Stimulated activated CD8-positive, alpha-beta memory T cell treated with anti-CD3 and anti-CD28 coated beads, Interleukin-2, amount 100 ng/mL, for 48 hours (primary cell): ENCODE measurements around the gene GADD45B.
"Not testable (repeated sequence)": the region's sequence is repeated elsewhere in the genome, so short reads cannot be mapped to it uniquely, and the experiment has no call there.

Experiments
- DNase-seq, 2 donors: peaks; one replicate each; pipeline ENCODE4 v3.0.0-alpha.2; 2020; ENCODE audit warnings: low read depth in 2 of 2

GADD45B gene

GRCh38 chr19:2469102-2469914 is 6.6 kb upstream of the GADD45B start:
- peak in 1 of 2 donors; percentile 52 for DNase-seq

GRCh38 chr19:2469915-2470200 is 6.1 kb upstream of the GADD45B start:
- not testable (repeated sequence) for DNase-seq

DNA sequence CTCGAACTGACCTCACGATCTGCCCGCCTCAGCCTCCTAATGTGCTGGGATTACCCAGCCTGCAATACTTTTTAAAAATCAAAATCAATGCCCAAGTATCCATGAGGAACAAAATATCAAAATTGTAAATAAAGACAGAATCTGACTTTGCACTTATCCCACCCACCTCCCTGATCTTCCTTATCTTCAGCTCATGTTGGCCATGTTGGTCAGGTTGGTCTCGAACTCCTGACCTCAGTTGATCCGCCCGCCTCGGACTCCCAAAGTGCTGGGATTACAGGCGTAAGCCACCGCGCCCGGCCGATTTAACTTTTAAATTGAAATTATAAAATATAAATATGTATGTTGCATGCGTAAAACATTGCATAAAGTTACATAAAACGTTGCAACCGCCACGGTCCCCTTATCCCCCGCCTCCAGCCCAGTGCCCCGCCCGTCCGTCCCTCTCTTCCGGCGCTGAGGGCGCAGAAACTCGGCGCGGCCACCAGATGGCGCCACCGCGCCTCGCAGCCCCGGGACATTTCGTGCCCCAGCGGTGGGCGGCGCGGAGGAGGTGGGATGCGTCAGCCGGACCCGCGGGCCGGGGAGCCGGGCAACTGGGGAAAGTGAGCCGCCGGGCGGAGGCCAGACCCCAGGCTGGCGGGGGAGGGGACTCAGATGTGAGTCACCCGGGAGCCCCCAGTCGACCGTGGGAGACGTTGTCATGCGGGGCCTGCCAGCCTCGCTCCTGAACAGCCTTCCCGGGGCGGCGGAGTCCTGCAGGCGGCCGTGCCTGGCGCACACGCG is 1.5 kb upstream of the GADD45B start:
- peak; percentile 90 to 94 for DNase-seq

- peak; percentile 63 to 66 for DNase-seq
Observed at GRCh38 chr19:2475018-2475701, 767 bp upstream of the GADD45B start.

DNA sequence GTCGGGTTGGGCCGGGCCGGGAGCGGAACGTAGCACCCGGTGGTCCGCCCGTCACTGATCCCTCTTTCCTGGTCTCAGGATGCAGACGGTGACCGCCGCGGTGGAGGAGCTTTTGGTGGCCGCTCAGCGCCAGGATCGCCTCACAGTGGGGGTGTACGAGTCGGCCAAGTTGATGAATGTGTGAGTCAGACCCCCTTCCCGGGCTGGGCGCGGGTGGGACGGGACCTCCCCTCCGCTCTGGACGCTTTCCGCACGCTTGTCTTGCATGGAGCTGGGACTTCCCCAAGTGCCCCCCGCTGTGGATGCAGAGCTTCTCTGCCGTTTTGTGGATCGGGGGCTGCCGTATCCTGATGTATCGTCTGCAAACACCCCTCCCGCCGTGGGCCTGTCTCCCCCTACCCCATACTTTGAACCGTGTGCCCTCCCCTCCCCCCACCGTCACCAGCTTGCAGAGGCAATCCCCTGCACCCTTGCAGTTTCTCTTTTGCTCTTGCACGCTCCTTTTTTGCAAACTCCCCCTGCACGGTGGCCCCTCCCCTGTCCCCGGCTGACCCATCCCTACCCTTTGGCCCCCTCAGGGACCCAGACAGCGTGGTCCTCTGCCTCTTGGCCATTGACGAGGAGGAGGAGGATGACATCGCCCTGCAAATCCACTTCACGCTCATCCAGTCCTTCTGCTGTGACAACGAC is 669 bp downstream of the GADD45B start:
- peak; percentile 66 to 74 for DNase-seq

DNA sequence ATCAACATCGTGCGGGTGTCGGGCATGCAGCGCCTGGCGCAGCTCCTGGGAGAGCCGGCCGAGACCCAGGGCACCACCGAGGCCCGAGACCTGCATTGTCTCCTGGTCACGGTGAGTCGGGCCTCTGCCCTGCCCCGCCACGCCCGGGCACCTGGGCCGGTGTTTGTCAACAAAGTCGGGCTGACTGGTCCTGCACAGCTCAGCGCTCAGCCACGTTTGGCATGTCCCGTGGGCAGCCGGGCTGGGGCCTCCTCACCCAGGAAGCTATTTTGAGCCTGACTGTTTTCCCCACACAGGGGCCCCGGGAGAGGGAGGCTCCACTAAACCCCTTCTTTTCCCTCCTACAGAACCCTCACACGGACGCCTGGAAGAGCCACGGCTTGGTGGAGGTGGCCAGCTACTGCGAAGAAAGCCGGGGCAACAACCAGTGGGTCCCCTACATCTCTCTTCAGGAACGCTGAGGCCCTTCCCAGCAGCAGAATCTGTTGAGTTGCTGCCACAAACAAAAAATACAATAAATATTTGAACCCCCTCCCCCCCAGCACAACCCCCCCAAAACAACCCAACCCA is 1.3 kb downstream of the GADD45B start:
- DNase-seq, result no peak

- no peak for DNase-seq
Observed at GRCh38 chr19:2477732-2478191, 1.8 kb downstream of the GADD45B start.

DNA sequence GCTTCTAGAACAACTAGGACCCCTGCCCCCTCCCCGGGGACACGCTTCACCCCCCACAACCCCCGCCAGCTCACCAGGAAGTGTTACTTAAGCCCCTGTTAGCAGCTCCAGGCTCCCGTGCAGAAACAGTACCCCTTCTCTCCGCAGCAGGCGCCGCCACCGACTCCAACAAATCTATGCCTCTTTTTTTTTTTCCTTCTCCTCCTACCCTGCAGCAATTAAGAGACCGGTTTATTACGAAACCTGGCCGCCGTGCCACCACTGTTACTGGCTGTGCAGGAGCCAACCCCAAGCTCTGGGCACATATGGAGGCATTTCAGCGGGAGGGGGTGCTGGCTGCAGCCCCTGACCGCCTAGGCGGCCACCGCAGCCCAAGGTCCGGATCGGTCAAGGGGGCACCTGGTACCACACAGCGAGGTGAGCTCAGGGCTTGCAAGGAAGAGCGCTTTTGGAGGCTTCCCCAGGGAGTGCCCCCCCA is 2.4 kb downstream of the GADD45B start:
- DNase-seq, result peak in 1 of 2 donors; percentile 25

DNA sequence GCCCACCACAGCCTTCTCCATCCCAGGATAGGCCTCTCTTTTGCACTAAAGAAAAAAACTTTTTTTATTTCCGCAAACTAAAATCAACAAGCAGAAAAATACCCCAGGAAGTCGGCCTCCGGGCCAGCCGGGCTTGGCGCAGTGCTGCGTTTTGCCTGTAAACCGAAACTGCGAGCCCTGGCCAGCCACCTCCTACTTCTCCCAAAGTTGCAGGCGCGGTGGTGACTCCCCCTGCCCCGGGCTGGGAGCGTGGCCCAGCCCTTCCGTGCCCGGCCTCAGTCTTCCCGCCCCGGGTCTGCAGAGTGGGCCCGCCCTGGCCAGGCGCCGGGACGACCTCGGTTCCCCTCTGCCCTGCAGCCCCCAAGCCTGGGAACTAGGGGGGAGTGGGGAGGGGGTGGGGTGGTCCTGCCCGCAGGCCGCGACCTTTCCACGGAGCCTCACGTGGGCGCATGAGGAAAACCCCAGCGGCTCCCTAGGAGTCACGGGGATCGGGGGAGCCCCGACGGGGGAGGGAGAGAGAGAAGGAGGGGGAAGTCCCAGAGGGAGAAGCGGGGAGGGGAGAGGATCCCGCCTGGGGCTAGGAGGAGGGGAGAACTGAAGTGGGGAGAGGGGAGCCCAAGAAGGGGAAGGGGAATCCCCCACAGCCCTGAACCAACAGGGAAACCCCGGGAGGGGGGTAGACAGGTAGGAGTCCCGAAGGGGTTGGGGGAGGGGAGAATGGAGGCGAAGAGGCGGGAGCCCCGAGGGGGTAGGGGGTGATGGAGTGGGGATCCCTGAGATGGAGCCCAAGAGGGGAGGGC is 3.0 kb downstream of the GADD45B start:
- DNase-seq, result peak; percentile 38 to 62

DNA sequence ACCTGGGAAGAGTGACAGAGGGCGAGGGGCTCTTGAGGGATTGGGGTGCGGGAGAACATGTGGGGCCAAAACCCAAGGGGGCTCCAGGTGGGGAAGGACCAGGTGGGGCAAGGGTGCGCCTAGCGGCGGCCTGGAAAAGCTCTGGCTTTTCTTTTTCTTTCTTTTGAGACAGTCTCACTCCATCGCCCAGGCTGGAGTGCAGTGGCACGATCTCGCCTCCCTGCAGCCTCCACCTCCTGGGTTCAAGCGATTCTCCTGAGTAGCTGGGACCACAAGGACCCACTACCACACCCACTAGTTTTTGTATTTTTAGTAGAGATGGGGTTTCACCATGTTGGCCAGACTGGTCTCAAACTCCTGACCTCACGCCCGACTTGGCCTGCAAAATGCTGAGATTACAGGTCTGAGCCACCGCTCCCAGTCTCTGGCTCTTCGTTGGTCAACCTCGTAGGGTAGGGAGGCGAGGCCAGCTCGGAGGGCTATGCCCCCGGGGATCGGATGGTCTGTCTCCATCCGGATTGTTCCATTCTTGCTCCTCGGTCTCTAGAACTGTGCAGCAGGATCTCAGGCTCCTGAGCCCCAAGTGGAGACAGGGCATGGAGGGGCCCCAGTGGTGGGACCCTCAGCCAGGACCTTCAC is 3.7 kb downstream of the GADD45B start:
- DNase-seq, result no peak

GRCh38 chr19:2481466-2481865 is 5.5 kb downstream of the GADD45B start:
- no peak for DNase-seq

DNA sequence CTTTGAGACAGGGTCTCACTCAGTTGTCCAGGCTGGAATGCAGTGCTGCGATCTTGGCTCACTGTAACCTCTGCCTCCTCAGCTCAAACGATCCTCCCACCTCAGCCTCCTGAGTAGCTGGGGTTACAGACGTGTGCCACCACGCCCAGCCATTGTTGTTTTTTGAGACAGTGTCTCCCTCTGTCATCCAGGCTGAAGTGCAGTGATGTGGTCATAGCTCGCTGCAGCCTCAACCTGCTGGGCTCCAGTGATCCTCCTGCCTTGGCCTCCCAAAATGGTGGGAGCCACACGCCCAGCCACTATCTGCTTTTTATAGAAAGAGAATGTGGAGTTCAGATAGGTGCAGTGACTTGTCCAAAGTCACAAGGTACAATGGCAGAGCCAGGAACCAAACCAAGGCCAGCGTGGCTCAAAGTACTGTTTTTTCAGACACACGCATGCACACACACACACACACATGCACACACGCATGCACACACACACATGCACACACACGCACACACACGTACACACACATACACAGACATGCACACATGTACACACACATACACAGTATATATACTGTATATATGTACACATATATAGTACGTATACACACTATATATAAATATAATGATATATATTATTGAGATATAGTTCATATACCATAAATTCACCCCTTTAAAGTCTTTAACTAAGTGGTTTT is 6.6 kb downstream of the GADD45B start:
- DNase-seq, result no peak

DNA sequence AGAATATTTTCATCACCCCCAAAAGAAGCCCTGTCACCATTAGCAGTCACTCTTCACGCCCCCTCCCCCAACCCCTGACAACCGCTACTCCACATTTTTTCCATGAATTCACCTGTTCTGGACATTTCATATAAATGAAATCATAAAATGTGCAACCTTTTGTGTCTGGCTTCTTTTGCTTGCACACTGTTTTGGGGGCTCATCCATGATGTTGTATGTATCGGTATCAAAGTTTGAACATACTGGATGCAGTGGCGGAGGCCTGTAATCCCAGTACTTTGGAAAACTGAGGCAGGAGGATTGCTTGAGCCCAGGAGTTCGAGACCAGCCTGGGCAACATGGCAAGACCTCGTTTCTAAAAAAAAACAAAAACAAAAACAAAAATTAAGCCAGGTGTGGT is 7.2 kb downstream of the GADD45B start:
- DNase-seq, result no peak

- no peak for DNase-seq
Observed at GRCh38 chr19:2483484-2484151, 7.7 kb downstream of the GADD45B start.

- DNase-seq, result no peak
Observed at GRCh38 chr19:2484178-2484937, 8.4 kb downstream of the GADD45B start.

DNA sequence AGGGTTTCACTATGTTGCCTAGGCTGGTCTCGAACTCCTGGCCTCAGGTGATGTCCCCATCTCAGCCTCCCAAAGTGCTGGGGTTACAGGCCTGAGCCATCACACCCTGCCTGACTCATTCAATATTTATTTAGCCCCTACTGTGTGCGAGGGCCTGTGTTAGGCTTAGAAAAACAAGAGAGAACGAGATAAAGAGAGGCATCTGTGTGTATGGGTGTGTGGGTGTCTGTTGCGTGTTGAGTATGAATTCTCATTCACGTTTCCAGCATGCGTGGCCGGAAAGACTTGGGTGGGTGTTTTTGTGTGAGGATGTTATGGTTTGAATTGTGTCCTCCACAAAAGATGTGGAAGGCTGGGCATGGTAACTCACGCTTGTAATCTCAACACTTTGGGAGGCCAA is 9.5 kb downstream of the GADD45B start:
- DNase-seq, result no peak

DNA sequence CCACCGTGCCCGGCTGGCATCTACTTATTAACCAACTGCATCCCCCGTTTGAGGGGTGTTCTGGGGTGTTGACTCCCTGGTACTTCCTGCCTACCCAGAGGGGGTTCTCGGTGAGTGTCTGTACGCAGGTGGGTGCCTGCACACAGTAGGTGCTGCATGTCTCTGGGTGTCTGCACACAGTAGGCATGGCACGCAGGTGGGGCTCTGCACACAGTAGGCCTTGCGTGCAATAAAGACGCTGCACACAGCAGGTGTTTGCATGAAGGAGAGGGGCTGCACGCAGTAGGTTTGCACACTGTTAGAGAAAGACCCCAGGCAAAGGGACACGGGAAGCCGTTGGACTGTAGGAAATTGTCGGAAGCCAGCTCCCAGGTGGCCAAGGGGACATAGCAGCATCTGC is 11.2 kb downstream of the GADD45B start:
- no peak for DNase-seq

GRCh38 chr19:2487842-2488241 is 11.9 kb downstream of the GADD45B start:
- no peak for DNase-seq
